HG02763 (cell line): ENCODE results near the gene SPHKAP.
"Not testable (repeated sequence)": the region's sequence is repeated elsewhere in the genome, so short reads cannot be mapped to it uniquely, and the experiment has no call there.

ENCODE experiments used
- ATAC-seq: cut with Tn5 transposase; IDR thresholded peaks from one replicate; pipeline ENCODE4 v1.9.1; 2021; ENCODE audit warnings: mild to moderate bottlenecking, moderate library complexity; ENCODE audit not compliant: unreplicated experiment

Gene SPHKAP

GRCh38 chr2:228039752-228040534 is 141.5 kb downstream of the SPHKAP start:
- ATAC-seq: no peak

DNA sequence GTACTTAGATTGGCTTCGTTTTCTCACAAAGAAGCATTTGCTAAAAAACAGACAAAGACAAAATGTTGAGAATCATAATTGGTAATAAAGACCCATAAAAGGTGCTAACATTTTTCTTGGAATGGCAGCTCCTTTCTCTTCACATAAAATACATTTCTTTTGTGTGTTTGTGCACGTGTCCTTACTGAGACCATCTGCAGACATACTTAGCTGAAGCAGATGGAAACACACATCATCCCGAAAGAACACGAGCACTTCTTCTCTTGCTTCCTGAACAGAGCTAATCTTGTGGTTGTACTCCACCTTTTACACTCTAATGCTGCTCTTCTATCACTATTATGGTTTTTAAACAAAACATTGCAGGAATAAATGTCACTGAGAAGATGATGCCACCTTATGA is 142.5 kb downstream of the SPHKAP start:
- no peak for ATAC-seq

GRCh38 chr2:228037915-228038314 is 143.6 kb downstream of the SPHKAP start:
- no peak for ATAC-seq

GRCh38 chr2:228023619-228024018 is 157.9 kb downstream of the SPHKAP start:
- ATAC-seq: no peak

DNA sequence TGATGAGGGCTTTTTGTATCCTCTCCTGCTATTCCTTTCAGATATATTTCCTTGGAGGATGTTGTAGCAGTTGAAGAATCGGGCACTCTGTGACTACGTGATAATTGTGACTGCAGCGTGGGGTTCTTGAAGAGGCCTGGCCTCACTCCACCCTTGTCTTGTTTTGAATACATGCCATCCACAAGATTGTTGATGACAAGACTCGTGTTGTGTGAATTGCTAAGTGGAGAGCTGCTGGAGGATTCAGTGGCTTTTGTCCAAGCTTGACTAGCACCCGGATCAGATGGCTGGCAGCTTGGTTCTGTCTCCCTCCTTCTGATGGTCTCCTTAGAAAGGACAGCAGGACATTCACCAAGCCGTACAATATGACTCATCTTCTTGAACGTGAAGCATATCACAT is 163.2 kb downstream of the SPHKAP start:
- no peak for ATAC-seq

DNA sequence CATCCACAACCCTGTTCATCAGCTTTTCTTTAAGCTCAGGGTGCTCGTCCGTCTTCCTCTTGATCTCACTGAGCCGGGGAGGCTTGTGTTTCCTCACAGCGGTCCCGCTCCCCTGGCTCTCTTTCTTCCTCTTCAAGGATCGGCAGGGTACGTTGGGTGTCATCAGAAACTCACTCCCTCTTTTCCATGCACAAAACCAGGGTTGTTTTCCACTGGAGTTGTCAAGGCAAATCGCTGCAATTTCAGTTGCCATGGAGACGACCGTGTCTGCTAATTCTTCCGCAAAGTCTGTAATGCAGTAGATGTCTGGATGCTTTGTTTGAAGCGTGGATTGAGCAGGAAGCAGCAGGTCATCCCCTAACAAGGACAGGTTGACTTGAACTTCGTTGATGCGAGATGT is 163.7 kb downstream of the SPHKAP start:
- no peak for ATAC-seq

- ATAC-seq: no peak
Measured at GRCh38 chr2:228016402-228016801, 165.1 kb downstream of the SPHKAP start.

GRCh38 chr2:228015741-228016140 is 165.7 kb downstream of the SPHKAP start:
- no peak for ATAC-seq

- ATAC-seq: no peak
Measured at GRCh38 chr2:227996366-227996765, 185.1 kb downstream of the SPHKAP start.

DNA sequence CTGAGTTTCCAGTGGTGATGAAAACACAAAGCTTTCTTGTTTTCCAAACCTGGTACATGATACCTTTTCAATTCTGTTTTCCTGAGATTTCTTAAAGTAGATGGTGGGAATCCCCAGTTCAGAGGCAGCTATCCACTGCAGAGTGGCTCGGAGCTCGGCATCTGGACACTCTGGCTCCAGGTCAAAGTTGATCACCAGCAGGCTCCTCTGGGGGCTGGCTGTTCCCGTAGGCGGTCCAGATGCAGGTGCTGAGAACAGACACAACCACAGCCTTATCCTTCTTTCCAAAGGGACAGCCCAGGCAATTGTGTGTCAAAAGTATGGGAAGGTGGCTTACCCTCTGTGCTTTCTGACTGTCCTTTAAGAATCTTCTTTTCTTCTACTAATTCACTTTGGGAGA is 190.6 kb downstream of the SPHKAP start:
- ATAC-seq: no peak

DNA sequence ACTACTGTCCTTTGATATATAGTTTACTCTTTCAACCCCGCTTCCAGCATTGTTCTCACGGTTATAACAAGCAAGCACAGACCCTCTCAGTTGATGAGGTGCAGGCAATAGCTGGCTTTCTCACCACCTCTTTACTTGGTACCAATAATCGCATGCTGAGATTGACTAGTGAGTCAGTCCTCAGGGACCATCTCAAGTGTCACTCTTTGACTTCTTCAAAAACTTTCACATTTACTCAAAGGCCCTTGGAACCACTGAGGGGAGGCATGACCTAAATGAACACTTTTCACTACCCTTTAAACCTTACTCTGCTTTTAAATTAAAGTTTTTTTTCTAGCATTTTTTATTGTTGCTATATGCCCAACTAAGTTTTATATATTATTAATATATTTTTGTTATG is 208.2 kb downstream of the SPHKAP start:
- ATAC-seq: no peak

- ATAC-seq: no peak
Measured at GRCh38 chr2:227971619-227972230, 209.8 kb downstream of the SPHKAP start.

DNA sequence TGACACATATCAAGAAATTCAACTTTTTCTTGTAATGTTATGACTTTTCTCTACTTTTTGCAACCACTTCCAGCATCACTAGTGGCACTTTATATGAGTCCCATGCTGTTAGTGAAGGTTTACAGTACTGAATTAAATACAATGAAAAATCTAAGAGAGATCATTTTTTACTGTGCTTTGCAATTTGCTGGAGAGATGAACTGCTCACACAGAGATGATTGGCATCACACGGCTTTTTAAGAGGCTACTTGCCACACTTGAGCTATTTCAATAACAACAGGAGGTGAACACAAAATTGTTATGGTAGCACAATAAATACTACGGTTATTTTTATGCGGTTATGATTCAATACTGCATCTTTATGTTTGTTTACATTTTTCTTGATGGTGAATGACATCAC is 221.2 kb downstream of the SPHKAP start:
- ATAC-seq: no peak

GRCh38 chr2:227942965-227943364 is 238.5 kb downstream of the SPHKAP start:
- no peak for ATAC-seq

- no peak for ATAC-seq
Measured at GRCh38 chr2:227942021-227942420, 239.5 kb downstream of the SPHKAP start.

DNA sequence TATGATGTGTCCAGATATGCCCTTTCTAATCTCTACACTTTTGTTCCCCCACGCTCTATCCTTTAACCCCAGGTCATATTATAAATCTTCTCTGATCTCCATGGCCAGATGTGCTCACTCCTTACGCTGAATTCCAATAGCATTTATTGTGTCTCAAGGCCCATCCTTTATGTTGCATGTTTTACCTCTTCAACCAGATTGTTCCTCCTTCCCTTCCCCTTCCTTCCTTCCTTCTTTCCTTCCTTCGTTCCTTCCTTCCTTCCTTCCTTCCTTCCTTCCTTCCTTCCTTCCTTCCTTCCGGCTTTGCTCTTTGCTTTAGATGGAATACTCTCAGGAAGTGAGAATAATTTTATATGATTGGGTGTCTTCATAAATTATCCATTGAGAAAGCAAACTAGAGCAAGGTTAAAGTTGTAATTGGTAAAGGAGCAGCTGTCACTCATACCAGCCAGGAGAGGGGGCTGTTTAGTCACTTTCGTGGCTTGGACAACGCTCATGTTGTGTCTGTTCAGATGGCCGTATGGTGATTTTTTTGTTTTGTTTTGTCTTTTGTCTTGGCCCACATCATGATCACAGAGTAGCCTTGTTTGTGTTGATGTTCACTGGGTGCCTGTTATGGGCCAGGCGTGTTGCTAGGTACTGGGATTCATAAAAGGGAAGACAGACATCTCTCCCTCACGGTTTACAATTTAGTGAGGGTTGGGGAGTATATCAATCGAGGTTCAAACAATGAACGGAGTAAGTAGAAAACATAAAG is 242.0 kb downstream of the SPHKAP start:
- no peak for ATAC-seq

- not testable (repeated sequence) for ATAC-seq
Measured at GRCh38 chr2:227936249-227936648, 245.2 kb downstream of the SPHKAP start.

- no peak for ATAC-seq
Measured at GRCh38 chr2:227933884-227934283, 247.6 kb downstream of the SPHKAP start.

- ATAC-seq: no peak
Measured at GRCh38 chr2:227932403-227932802, 249.1 kb downstream of the SPHKAP start.

GRCh38 chr2:227932001-227932400 is 249.5 kb downstream of the SPHKAP start:
- ATAC-seq: no peak
